ENCODE data around the gene TEKT1. TPM values are rescaled to one million over a fixed set of nuclear protein-coding genes. Genes with fewer than 3 reads are reported as not detected.
A peak's percentile ranks its signal among the peaks of the same experiment; 100 is the strongest.

The TEKT1 gene
- total RNA-seq, 4 donors from 2014 or later: not detected

DNA sequence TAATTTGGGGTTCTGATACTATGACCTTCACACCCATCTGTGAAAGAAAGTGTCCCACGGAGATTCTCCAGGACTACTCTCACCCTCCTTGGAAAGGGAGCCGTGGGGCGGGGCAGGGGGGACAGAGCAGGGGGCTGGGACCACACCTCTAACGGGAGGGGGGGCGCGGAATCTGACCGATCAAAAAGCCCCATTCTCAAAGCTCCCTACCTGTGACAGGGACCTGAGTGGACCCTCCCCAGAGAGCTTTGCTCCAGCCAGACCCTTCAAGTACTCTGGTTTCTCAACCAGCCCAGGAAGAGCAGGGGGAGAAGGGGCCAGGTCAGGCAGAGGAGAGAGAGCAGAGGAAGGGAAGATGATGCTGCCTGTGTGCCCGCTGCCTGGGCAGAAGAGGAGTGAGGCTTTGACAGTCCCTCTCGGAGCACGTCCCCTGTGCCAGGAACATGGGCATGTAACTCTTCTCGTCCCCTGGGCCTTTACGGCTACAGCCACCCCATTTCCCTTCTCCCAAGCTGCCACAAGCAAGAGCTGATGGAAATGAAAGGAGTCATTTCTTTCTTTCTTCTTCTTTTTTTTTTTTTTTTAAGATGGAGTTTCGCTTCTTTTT, 75.0 kb downstream of the TEKT1 start:
- no peak for ATAC-seq (ENCODE audit: low FRiP score)
- no peak for TF ChIP-seq CTCF (IDR thresholded peaks at IDR 0.05)
- DNase-seq (ENCODE audit: low spot score): no peak

DNA sequence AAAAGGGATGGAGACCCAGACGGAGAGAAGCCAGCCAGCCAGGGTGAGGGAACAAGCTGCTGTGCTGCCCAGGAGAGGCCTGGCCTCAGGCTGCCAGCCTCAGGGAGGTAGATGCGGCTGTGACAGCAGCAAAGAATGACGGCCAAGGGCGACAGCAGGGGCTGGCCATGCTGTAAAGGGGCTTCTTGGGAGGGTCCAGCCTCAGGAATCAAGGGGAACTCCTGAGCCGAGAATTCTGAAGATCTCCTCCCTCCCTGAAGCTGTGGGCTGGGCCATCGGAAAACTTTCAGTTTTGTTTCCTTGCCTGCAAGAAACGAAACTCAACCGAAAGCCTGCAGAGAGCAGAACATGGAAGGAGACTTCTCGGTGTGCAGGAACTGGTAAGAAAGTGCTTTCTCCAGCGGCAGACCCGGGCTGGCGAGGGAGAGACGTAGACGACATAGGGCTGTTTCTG, 75.8 kb downstream of the TEKT1 start, which contains the start of gene XAF1:
Gene XAF1 (plus strand): TSS at position 316 of the 454 bp plus-strand sequence. CDS start 33 bp downstream, at position 349.
- peak; percentile 53 for ATAC-seq (ENCODE audit: low FRiP score)
- TF ChIP-seq CTCF (IDR thresholded peaks at IDR 0.05): no peak
- no peak for DNase-seq (ENCODE audit: low spot score)

DNA sequence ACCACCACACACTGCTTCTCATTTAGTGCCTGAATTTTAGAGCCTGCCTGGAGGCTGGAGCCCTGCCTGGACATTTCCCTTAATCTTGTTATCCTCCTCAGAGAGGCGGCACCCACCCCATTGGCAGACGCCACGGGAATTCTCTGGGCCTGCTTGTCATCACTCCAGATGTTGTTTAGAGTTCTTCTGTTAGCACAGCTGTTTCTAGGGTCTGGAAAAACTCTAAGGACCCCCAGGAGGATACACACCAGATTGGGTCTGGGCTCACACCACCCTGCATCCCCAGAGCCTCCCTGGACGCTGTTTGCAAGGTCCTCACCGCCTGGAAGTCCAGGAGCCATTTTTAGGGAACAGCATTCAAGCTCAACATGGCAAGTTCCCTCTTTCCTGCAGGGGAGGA, 76.2 kb downstream of the TEKT1 start:
- ATAC-seq (ENCODE audit: low FRiP score) (peak; percentile 17), DNase-seq (ENCODE audit: low spot score) (no peak)
- no peak for TF ChIP-seq CTCF (IDR thresholded peaks at IDR 0.05)

GRCh38 chr17:6753546-6753945, 78.0 kb downstream of the TEKT1 start:
- no peak for TF ChIP-seq CTCF (IDR thresholded peaks at IDR 0.05)
- ATAC-seq (ENCODE audit: low FRiP score) (no peak), DNase-seq (ENCODE audit: low spot score) (no peak)

DNA sequence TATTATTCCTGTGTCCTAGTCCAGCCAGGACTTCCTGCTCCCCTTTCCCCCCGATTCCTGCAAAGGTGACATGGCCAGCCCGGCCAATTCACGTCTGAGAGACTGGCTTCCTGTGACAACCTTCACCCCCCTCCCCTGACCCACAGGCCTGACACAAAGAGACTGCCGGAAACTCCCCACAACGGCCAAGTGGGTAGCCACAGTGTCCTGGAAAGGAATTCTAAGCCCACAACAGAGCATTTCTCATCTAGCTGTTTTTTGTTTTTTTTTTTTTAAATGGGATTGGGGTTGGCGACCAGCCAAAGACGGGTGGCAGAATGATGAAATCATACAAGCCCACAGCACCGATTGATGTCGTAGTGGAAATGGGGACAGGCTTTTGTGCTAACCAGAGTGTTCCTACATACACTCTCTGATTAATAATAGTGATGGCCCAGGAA, 78.5 kb downstream of the TEKT1 start:
- DNase-seq (ENCODE audit: low spot score) (no peak), ATAC-seq (ENCODE audit: low FRiP score) (peak; percentile 55)
- no peak for TF ChIP-seq CTCF (IDR thresholded peaks at IDR 0.05)

GRCh38 chr17:6752068-6752909, 79.2 kb downstream of the TEKT1 start:
- DNase-seq (ENCODE audit: low spot score): no peak
- no peak for TF ChIP-seq CTCF (IDR thresholded peaks at IDR 0.05)
- ATAC-seq (ENCODE audit: low FRiP score): peak; percentile 52
